Activated CD8-positive, alpha-beta memory T cell treated with anti-CD3 and anti-CD28 coated beads, Interleukin-2, amount 50 U/mL, for 4 hours (primary cell): Measurements from ENCODE around the gene CCDC33.
A peak's percentile ranks its signal among the peaks of the same experiment; 100 is the strongest.

ENCODE experiments used
- DNase-seq: peaks from one replicate; pipeline ENCODE4 v3.0.0-alpha.2; 2020

The CCDC33 gene

DNA sequence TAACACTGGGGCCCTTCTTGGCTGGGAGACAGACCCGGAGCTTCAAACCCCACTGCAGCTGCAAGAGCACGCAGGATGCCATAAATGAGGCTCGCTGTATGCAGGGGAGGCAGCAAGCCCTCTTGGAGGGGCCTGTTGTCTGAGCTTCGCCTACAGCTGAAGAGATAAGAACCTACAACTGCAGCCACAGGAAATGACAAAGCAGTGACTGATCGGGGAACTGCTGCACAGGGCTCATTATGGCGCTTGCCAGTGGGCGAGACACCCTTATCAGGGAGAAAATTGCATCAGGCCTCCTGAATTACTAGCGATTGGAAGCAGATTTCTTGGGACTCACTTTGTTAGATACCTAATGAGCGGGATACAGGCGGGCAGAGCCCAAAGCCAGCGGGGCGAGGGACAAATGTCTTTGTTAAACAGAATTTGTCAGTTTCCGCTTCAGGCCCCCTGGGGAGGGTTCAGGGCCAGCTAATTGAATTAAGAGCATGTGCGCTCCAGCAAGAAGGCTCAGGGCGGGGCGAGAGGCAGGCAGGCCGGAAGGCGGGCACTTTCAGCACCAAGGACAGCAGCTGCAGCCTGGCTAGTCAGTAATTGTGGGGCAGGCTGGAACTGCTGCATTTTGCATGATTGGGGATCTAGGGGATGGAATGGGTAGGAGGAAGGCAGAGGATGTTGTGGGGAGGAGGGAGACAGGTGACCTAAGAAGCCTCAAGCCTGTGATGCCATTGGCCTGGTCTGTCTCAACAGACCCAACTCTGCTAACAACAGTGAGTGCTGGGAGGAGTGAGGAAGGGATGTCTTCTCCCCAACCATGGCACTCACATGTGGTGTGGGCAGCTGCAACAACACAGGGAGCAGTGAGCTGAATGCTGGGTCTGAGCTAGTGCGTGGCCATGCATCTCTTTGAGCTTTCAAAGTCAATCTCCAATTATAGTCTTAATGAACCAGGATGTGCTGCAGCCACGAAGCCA, 55.3 kb downstream of the CCDC33 start:
- DNase-seq, result peak; percentile 59

DNA sequence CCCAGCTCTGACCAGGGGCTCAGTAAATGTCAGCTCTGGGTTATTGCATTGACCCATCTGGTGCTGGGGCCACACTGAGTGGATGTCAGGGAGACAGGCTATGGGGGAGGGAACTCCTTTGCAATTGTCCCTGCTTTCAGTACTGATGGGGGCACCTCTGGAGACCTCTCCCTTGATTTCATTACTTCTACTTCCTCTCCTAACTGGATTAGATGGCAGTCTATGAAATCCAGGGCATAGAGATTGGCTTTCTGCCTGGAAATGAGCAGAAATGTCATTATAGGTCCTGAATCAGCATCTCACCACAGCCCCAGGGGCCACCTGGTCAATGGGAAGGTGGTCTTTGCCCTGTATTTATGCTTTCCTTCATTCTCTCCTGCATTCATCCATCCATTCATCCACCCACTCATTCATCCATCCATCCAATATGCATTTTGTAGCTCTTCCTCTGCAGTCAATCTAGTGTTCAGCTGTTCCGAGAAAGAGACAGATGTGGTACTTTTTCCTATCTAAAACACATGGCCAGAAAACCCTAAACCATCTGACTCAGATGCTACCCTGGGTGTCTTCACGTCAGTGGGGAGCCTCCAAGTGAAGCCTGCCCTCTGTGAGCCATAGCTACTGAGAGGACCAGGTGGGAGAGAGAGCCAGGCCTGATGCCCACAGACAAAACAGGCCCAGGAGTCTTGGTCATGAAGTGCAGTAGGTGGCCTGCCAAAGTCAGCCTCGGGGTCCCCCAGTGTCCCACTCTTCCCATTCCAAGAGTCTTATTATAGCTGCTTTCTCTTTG, 57.1 kb downstream of the CCDC33 start:
- no peak for DNase-seq

DNA sequence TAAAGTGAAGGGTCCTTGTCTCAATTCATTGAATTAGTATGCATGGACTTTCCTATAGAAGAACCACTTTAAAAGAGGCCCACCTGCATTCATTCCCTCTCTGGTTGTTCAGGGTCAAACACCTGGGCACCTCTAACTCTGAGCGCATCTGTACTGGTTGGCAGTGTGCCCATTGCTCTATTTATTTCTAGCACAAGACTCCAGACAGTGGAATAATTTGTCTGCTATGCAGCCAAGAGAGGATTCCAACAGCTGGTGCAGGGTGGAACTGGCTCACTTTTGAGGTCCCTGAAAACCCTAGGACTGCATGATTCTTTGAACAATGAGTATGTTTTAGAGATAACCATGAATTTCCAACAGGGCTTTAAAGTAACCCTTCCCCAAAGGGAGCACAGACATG, 57.9 kb downstream of the CCDC33 start:
- DNase-seq, result no peak

DNA sequence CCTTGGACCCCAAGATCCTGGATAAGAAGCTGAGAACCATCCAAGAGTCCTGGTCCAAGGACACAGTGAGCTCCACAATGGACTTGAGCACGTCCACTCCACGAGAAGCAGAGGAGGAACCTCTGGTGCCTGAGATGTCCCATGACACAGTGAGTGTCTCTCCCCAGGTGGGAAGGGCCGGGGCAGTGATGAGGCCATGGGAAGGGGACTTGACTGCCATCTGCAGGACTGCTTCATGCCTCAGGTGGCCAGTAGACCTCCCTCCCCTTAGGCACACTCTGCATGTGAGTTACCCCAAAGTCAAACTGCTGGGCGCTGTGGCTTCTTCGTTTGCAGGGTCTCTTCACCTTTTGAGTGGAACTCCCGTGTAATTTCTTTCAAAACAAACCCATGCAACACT, 59.7 kb downstream of the CCDC33 start:
- no peak for DNase-seq

DNA sequence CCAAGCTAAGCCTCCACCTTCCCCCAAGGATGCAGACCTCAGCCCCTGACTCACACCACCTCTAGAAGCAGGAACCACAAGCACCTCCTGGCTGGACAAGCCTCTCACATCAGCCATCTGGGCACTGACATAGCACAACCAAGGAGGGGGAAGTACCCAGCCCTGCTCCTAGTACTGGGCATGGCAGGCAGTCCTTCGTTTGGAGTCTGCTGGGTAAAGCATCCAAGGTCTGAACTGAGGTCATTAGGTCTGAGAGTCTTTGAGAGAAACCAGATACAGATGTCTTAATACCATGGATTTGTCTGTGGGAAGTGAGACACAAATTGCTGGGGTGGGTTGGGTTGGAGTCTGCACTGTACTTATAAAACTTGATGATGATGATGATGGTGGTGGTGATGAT, 61.8 kb downstream of the CCDC33 start:
- no peak for DNase-seq

DNA sequence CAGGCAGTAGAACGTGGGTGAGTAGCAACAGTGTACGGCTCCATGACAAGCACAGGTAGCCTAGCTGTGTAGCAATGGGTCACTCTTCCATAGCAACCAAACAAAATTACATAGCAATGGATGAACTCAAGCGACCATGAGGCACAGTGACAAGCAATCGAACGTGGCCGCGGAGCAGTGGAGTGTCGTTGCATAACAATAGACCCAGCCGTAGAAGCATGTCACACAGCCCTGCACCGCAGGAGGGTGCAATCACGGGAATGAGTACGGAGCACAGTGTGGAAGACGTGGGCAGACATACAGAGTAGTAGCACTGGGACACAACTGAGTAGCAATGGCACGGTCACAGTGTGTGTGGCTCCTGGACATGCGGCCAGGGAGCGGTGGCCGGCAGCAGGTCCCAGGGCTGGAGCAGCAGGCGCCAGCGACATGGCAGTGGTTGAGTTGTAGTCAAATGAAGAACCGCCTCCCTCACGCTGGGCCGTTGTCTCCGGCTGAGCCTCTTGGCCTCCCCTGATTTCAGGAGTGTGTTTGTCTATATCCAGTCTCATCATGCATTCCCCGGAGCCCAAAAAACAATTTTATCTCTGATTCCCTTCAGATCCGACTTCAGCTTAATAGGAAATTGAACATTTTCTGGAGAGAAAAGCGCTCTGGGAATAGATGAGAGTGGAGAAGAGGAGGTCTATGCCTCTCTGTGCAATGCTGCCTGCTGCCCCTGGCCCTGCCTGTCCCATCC, 64.1 kb downstream of the CCDC33 start:
- no peak for DNase-seq

DNA sequence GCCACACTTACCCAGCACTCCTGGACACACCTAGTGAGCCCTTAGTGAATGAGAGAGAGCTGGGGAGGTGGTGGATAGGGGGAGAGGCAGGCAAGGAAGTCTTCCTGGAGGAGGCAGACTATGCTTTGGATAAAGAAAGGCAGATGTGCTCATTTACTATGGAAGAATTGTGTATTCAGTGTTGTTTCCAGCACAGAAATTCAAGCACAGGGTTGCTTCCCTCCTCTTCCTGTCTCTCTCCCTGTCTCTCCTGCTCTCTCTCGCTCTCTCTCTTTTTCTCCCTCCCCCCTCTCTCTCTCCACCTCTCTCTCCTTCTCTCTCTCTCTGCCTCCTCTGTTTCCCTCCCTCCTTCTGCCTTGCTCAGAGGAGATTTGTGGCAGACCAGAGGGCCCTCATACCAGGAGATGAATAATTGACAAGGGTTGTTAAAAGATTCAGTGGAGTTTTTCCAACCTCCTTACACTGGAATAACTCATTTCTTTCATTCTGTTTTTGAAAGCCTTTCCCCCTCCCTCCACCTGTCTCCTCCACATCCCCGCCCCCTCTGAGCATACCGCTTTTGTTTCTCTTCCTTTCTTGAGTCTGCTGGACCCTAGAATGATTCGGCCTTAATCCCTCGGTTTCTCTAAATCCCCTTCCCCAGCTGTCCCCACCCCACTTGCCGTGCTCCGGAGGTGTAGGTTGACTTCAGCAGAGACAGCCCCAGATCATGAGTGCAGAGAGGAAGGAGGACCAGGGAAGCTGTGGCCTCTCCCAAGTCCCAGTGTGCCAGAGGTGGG, 65.6 kb downstream of the CCDC33 start:
- no peak for DNase-seq

DNA sequence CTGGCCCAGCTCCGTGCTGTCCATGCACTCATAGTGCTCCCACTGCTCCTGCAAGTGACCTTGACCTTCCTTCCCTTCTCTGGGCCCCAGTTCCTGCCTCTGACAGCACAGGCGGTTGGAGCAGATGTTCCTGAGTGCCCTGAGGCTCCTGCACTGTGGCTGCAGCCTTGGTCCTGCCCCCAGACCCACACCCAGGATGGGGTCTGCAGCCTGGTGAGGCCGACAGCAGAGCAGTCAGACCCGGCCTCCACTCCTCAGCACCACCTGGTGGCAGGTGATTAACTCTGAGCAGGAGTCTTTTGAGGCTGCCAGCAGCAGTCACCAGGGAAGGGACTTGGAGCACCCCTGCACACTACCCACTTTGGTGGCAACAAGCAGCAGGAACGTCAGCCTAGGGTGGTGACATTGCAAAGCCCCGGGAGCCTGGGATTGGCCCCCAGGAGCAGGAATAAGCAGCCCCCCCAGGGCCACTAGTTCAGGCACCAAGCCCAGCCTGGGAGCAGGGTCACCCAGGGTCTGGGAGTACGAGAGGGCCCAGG, 66.8 kb downstream of the CCDC33 start:
- DNase-seq, result peak; percentile 36

DNA sequence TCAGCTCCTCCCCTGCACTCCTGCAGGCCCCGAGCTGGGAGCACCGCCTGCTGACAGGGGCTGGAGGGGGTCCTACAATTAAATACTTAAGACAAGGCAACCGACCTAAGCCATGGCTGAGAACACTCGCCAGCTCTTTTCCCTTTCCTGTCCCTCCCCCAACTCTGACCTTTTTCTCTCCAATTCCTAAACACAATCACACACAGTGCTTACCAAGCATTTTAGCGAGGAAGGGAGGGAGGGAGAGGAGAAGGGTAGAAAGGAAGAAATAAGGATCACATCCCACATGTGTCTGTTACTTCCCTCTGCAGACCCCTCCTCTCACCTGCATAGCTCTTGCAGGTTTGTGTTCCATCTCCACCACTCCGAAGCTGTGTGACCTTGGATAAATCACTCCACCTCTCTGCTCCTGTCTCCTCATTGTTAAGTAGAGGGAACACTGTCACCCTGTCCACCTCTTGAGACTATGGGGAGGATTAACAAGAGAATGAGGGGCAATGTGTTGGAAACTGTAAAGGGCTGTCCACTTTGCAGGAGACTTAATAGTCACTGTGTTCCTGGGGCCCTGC, 67.7 kb downstream of the CCDC33 start:
- no peak for DNase-seq

DNA sequence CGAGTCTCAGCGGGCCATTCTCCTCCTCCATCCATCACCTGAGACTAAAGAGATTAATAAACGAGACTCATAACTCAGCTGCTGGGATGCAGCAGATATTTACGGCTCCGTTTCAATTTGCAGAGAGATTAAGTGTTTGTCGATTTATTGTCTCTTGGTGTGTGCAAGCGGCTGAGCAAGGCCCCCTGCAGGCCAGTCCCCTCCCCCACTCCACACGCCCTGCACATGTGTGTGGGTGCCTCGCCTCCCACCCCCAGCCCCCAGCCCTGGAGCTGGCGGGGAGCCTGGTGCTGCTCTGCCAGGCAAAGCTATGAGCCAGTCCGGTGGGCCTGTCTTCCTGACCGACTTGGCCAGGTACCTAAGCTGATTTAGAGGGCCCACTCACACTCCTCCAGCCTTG, 68.3 kb downstream of the CCDC33 start:
- DNase-seq, result no peak

DNA sequence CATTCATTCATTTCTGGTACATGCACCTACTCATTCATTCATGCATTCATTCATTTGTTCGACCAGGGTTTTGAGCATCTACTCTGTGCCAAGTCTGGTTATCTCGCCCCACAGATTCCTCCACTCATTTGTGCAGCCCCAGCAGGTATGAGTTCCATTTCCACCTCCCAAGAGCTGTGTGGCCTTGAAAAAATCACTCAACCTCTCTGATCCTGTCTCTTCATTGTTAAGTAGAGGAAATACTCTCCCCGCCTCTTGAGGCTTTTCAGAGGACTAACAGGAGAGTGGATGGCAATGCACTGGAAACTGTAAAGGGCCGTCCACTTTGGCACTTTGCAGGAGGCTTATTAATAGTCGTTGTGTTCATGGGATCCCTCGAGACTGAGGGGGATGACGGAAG, 69.6 kb downstream of the CCDC33 start:
- no peak for DNase-seq

DNA sequence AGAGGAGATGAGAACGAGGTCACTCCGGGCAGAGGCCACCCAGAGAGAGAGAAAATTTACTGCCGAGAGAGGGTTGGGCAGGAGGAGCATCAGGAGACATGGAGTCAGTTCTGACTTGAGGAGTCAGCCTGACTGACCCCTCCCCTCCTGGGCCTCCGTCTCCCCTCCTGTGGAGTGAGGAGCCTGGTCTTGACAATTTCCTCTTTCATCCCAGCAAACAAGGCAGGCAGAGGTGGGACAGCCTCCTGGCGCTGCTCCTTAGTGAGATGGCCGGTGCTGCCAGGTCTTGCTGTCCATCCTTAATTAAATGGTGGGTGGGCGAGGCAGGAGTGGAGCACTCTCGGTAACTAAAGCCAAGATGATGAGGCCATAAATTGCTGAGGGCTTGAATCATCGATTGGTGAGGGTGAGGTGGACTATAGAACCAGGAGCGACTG, 70.7 kb downstream of the CCDC33 start:
- DNase-seq, result no peak

DNA sequence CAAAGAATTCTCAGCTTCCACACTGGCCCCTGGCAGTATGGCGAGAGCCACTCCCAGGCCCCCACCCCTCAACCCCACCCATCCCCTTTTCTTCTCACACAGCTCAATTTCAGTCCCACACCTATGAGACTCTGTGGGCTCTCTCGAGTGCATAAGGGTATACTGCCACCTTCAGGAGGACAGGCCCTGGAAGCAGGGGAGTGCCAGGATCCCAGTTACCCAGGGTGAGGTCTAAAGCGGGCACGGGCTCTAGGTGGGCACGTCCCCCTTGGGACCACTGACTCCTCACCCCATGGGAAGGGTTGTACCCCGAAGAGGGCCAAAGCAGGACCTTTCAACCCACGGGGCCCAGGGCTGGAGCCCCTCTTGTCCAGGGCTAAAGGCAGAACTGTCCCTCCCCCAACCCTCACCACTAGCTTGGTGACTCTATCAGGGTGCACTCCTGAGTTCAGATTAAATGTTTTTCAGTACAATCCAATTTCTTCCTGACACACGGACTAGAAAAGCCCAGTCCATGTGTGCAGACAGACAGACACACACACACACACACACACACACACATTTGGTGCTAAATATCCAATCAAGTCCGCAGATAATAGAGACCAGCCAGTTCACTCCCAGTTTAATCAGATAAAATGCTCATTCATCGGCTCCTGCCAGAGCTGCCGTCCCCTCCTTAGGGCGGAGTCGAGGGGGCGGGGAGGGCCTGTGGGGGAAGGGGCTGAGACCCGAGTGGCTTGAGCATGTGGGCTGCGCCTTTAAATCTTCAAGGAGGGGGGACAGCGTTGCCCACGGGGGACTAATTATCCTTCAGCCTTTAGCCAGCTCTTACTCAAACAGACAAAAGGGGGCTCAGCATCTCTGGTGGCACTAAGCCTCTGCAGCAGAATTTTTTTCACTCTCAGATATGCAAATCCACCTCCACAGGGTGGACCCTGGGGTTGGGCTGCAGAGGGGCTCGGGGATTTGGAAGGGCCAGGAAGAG, 72.0 kb downstream of the CCDC33 start:
- no peak for DNase-seq

DNA sequence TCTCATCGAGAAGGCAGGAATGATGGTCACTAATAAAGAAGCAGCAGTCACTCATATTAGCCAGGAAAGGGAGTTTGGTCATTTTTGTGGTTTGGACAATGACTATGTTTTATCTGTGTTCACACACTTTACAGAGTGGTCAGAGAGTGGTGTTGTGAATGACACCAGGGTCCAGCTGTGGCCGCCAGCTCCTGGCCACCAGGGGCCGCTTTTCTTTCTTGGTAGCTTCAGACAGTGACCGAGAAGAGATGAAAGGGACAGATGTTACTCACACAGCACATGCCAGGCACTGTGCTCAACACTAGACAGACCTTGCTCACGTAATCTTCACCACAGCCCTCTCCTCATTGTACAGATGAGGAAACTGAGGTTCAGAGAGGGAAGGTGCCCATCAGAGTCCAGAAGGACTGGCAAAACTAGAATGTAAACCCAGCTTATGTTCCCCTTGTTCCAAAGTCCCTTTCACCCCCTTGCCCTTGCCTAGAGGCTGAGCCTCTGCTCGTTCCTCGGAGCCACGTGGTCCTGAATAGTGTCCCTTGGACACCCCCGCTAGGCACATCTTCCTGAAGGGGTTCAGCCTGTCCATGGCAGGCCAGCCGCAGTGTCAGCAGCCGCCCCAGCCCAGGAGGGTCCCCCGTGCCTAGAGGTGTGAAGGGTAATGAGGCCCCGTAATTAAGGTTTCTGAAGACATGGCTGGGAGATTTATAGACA, 75.8 kb downstream of the CCDC33 start:
- DNase-seq, result no peak

DNA sequence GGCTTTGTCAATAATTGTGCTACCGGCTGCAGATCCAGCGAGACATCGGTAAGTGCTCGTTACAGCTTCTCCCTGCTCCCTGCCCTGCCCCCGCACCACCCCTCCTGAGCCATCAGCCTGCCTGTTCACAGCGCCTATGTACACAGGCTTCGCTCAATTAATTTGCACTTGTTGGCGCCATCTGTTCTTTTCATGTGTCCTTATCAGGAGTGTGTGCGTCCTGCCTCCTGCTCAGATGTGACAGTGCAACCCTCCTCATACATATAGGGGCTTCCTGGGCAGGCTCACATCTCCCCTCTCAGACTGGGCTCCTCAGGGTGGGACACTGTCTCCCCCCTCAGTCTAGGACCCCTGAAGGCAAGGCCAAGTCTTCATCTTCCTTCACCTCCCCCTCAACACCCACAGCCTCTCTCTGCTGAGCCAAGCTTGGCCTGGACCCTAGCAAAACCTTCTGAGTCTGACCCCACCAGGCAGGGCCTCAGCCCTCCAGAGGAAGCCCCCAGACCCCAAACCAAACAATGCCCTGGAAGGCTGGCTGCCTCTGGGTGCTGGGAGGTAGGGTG, 76.4 kb downstream of the CCDC33 start:
- no peak for DNase-seq

DNA sequence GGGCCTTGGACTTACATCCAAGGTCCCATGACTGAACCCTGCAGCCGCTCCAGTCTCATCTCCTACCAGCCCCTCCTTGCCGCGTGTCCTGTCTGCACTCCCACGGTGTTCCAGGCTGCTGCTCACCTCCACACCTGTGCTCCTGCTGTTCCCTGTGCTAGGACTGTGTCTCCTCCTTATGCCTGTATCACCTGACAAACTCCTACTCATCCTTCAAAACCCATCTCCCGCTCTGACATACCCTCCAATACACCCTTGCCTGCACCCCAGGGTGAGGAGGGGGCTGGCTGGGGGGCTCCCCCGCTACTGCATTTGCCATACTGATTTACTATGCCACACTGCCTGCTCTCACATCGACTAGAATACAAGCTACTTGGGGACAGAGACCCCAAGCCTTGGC, 77.8 kb downstream of the CCDC33 start:
- no peak for DNase-seq

DNA sequence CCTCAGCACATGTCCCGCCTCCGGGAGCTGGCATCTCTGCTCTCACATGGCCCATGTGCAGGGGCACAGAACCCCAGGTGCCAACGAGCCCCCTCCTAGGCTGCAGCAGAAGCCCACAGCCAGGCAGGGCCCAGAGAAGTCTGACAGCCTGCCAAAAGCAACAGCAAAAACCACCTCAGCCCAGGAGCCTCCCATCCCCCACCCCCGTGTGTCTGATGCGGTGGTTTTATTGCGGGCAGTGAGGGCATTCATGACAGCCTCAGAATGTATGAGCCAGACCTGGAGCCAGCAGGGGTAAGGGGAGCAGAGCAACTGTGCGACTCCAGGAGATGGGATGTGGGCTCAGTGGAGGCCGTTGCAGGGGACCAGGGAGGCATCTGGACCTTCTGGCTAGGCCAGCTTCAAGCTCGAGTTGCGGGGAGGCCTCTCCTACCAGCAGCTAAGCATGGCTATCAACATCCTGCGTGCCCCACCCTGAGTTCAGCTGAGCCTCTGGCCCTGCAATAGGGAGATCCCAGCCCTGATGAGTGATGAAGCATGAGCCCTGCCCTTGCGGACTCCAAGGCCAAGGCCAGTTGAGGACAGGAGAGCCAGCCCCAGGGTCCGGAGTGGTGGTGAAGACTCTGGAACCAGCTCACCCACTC, 78.8 kb downstream of the CCDC33 start:
- peak; percentile 38 for DNase-seq

DNA sequence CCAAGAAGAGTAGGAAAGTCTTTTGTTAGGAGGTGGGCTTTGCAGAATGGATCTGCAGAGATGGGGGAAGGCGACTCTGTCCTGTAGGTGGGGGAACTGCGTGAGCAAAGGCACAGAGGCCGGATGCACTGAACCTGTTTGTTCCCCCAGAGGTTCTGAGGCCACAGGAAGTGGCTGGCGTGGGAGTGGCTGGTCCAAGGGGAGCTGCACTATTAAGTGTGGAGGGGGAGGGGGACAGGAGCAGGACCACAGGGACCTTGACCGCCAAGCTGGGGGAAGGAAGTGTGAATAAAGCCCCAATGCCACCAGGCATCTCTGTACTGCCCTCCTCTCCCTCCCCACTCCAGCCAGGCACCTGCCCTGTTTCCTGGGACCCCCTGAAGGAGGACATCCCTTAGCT, 79.5 kb downstream of the CCDC33 start:
- DNase-seq, result no peak

DNA sequence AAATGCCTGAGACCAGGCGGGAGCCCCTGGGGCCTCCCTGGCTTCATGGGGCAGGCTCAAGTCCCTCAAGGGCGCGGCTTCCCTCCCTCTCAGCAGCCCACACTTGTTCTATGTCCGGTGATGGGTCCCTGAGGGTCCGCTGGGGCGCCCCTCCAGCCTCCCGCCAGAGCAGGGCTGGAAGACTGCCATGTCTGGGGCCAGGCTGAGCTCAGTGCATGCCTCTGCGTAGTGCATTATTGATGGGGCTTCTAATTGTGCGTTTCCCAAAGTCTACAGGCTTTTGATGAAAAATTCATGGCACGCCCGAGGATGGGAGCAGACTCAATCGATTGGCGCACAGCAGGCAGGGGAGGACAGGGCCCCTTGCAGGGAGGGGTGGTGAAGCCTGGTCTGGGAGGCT, 80.0 kb downstream of the CCDC33 start:
- no peak for DNase-seq
